ENCODE results near the gene XK.

XK gene

DNA sequence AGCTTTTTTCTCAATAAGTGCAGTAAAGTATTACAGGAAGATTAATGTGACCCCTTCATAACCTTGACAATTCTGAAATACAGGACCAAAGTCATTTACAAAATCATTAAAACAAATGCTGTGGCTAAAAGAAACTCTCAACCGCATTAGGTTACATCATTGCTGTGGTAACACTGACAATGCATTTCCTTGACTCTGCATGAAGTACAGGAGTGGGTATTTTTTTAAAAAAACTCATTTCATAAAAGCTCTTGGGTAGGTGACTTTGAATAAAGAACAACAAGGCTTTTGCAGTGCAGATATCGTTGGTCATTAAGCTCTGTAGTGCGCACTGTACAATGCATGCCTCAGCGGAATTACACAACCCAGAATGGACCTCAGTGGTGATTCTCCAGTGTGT, 23.4 kb upstream of the XK start:
- H3K4me1 Mint-ChIP-seq (ENCODE audit: low read depth): no peaks in the 10 kb centered on the region
- H3K27ac Mint-ChIP-seq: no peak overlapping the region
- H3K9me3 Mint-ChIP-seq: no peaks in the 10 kb centered on the region
- intact Hi-C loops (cut with micrococcal nuclease): no loop called here
- H3K27me3 Mint-ChIP-seq: no peaks in the 10 kb centered on the region
- H3K36me3 Mint-ChIP-seq (ENCODE audit: low read depth): no peaks in the 10 kb centered on the region
- no peak overlapping the region for H3K4me3 Mint-ChIP-seq

DNA sequence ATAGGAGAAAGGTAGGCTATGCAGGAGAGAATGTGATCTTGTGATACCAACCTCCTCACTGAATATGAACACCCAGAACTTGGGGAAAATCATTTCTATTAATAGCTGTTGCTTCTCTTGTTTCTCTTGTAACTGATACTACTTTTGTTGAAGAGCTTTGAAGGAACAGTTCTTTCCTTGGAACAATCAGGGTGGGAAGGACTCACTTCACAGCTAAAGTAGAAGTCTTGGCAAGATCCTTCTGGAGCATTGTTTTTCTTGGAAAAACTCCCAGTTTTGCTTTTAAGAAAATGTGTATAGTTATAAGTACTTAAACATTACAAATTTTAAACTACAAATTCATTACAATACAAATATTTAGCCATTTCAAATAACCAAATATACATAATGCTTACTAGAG, 19.1 kb upstream of the XK start:
- intact Hi-C loops (cut with micrococcal nuclease): no loop called here

DNA sequence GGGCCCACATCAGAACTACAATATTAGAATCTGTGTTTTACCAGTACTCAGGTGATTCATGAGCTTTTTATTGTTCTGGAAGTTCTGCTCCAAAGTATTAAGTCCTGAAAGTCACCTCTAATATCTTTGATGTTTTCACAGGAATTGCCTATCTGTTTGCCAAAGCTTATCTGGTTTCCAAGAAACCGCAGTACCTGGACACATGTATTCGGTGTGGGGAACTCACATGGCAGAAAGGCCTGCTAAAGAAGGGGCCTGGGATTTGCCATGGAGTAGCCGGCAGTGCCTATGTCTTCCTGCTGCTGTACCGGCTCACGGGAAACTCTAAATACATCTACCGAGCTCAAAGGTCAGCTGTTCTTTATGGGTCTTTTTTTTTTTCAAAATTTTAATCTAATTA, 18.4 kb upstream of the XK start:
- Mint-ChIP-seq H3K36me3 (ENCODE audit: low read depth) (no peaks in the 10 kb centered on the region), H3K4me3 (no peak overlapping the region), H3K9me3 (no peaks in the 10 kb centered on the region), H3K4me1 (ENCODE audit: low read depth) (no peaks in the 10 kb centered on the region), H3K27me3 (peaks cover 3% of the 10 kb centered on the region), H3K27ac (no peak overlapping the region)
- intact Hi-C loops (cut with micrococcal nuclease): no loop called here

More for the DNA sequence above, 19.1 kb upstream of the XK start:
- H3K4me3 Mint-ChIP-seq: no peak overlapping the region
- no peaks in the 10 kb centered on the region for H3K36me3 Mint-ChIP-seq (ENCODE audit: low read depth)
- H3K27ac Mint-ChIP-seq: no peak overlapping the region
- H3K9me3 Mint-ChIP-seq: no peaks in the 10 kb centered on the region
- peaks cover 2% of the 10 kb centered on the region for H3K27me3 Mint-ChIP-seq
- H3K4me1 Mint-ChIP-seq (ENCODE audit: low read depth): no peaks in the 10 kb centered on the region

GRCh38 chrX:37672563-37672962, 13.0 kb upstream of the XK start:
- Mint-ChIP-seq H3K9me3 (no peaks in the 10 kb centered on the region), H3K27me3 (peaks cover 3% of the 10 kb centered on the region), H3K27ac (no peak overlapping the region), H3K36me3 (ENCODE audit: low read depth) (no peaks in the 10 kb centered on the region), H3K4me1 (ENCODE audit: low read depth) (no peaks in the 10 kb centered on the region), H3K4me3 (no peak overlapping the region)
- intact Hi-C loops (cut with micrococcal nuclease): no loop called here

GRCh38 chrX:37676811-37677210, 8.8 kb upstream of the XK start:
- H3K27me3 Mint-ChIP-seq: no peaks in the 10 kb centered on the region
- H3K9me3 Mint-ChIP-seq: no peaks in the 10 kb centered on the region
- H3K36me3 Mint-ChIP-seq (ENCODE audit: low read depth): no peaks in the 10 kb centered on the region
- intact Hi-C loops (cut with micrococcal nuclease): no loop called here
- no peaks in the 10 kb centered on the region for H3K4me1 Mint-ChIP-seq (ENCODE audit: low read depth)
- no peak overlapping the region for H3K27ac Mint-ChIP-seq
- H3K4me3 Mint-ChIP-seq: no peak overlapping the region

- H3K36me3 Mint-ChIP-seq (ENCODE audit: low read depth): no peaks in the 10 kb centered on the region
- no peaks in the 10 kb centered on the region for H3K4me1 Mint-ChIP-seq (ENCODE audit: low read depth)
- H3K4me3 Mint-ChIP-seq: no peak overlapping the region
- H3K27ac Mint-ChIP-seq: no peak overlapping the region
- intact Hi-C loops (cut with micrococcal nuclease): no loop called here
- no peaks in the 10 kb centered on the region for H3K27me3 Mint-ChIP-seq
- no peaks in the 10 kb centered on the region for H3K9me3 Mint-ChIP-seq
These were observed 8.3 kb upstream of the XK start for GRCh38 chrX:37677243-37677642.

DNA sequence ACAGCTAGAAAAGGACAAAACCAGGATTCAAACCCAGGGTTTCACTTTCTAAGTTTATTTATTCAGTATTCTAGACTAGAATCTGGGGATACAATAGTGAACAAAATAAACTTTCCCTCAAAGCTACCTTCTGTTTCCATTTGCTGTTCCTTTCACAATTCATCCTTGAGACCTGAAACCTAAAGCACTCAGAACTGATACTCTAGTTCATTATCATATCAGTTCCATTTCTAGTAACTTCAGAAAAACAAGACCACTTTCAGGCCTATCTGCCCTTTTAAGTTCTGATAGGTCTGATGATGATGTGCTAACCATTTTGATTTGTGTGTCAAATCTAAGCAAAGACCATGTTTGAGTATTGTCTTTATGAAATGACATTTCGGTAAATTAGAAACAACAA, 7.8 kb upstream of the XK start:
- Mint-ChIP-seq H3K27me3 (no peaks in the 10 kb centered on the region), H3K4me3 (no peak overlapping the region), H3K27ac (no peak overlapping the region), H3K36me3 (ENCODE audit: low read depth) (no peaks in the 10 kb centered on the region), H3K9me3 (no peaks in the 10 kb centered on the region), H3K4me1 (ENCODE audit: low read depth) (no peaks in the 10 kb centered on the region)
- intact Hi-C loops (cut with micrococcal nuclease): no loop called here

DNA sequence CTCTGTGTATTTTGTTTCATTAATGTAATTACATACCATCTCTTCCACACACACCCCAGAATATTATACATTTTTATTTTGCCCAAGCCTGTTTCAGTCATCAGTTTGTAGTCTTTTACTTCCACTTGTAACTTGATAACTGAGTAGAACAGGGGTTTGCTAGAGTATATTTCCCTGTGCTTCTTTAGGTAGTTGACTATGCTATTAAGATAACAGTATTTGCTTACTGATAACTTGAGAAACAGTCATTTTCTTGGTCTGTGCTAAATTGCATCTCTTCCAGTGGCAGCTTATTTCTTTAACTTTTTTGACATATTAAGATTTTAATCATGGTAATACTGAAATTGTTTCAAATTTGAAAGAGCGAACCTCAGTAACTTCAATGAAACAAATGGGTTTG, 7.0 kb upstream of the XK start:
- no peak overlapping the region for H3K27ac Mint-ChIP-seq
- intact Hi-C loops (cut with micrococcal nuclease): no loop called here

DNA sequence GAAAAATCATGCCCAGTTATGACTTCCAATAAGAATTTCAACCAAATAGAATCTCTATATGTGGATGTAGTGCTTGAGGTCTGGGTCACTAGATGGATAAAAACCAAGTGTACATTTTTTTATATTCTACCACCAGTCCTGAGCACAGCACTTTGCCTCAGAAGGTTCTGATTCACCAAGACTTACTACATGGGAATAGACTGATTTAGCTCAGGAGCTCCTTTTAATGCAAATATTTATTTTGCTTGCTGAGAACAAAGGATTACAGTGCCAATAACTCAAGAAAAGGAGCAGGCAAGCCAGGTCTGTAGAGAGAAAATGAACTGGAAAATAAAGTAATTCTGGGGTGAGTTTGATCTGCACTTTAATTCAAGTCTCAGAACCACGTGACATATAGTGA, 6.4 kb upstream of the XK start:
- Mint-ChIP-seq H3K27me3 (no peaks in the 10 kb centered on the region), H3K27ac (no peak overlapping the region)

More for the DNA sequence above, 7.0 kb upstream of the XK start:
- H3K27me3 Mint-ChIP-seq: no peaks in the 10 kb centered on the region
- H3K4me1 Mint-ChIP-seq (ENCODE audit: low read depth): no peaks in the 10 kb centered on the region
- H3K36me3 Mint-ChIP-seq (ENCODE audit: low read depth): no peaks in the 10 kb centered on the region
- H3K9me3 Mint-ChIP-seq: no peaks in the 10 kb centered on the region
- H3K4me3 Mint-ChIP-seq: no peak overlapping the region

DNA sequence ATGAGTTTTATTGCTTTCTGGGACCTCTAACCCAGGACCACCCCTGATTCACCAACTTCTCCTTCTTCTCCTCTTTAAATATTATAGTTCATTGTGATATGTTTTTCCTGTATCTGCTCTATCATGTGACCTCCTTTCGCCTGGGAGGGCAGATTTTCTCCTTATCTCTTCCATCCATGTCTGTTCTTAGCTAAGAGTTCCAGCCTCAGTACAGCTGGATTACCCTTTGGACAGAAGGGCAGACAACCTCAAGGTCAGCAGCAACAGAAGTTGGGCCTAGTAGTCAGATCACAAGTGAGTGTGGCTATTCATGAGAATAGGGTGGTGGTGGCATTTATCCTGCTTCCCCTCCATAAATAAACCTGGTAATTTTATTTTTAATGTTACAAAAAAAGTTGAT, 5.7 kb upstream of the XK start:
- Mint-ChIP-seq H3K4me3 (no peak overlapping the region), H3K4me1 (ENCODE audit: low read depth) (no peaks in the 10 kb centered on the region), H3K36me3 (ENCODE audit: low read depth) (no peaks in the 10 kb centered on the region), H3K27ac (no peak overlapping the region), H3K27me3 (no peaks in the 10 kb centered on the region), H3K9me3 (no peaks in the 10 kb centered on the region)
- intact Hi-C loops (cut with micrococcal nuclease): no loop called here

More for the DNA sequence above, 6.4 kb upstream of the XK start:
- Mint-ChIP-seq H3K36me3 (ENCODE audit: low read depth) (no peaks in the 10 kb centered on the region), H3K4me1 (ENCODE audit: low read depth) (no peaks in the 10 kb centered on the region), H3K4me3 (no peak overlapping the region), H3K9me3 (no peaks in the 10 kb centered on the region)
- intact Hi-C loops (cut with micrococcal nuclease): no loop called here

DNA sequence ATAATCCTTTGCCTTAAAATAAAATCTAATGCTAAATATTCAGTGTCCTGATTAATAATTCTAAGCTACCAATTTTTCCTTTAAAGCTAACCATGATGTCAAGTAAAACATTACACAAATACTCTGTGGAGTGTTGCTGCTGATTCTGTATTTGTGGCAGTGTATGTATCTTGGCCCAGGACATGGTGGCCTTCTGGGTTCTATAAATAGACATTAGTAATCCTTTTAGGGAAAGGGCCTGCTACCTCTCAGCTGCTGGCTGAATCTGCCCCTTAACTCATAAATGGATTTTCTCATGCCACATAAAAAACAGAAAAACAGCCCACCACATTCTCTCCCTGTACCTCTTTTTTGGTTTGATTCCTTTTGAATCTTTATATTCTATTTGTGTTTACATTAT, 1.2 kb upstream of the XK start:
- intact Hi-C loops (cut with micrococcal nuclease): no loop called here
- H3K36me3 Mint-ChIP-seq (ENCODE audit: low read depth): no peaks in the 10 kb centered on the region
- H3K27ac Mint-ChIP-seq: no peak overlapping the region
- peaks cover 5% of the 10 kb centered on the region for H3K4me1 Mint-ChIP-seq (ENCODE audit: low read depth)
- H3K27me3 Mint-ChIP-seq: peaks cover 15% of the 10 kb centered on the region
- H3K9me3 Mint-ChIP-seq: no peaks in the 10 kb centered on the region
- H3K4me3 Mint-ChIP-seq: no peak overlapping the region

DNA sequence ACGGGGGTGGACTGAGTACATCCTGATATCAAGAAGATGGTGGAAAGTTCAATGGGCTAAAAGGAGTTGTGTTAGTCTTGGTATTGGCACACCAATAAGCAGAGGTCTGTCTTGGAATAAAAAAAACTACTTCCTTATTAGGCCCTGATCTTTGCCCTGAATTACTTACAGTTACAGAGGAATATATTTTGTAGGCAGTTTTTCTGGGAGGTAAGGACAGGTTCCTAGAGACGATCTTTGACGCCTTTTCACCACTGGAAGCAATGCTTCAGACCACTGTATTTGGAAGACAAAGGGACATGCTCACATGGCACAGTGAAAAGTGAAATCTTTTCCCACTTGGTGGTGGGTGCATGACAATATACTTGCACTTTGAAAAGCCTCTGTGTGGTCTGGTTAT, 618 bp upstream of the XK start:
- H3K27me3 Mint-ChIP-seq: peaks cover 15% of the 10 kb centered on the region
- no peaks in the 10 kb centered on the region for H3K36me3 Mint-ChIP-seq (ENCODE audit: low read depth)
- no peak overlapping the region for H3K4me3 Mint-ChIP-seq
- H3K27ac Mint-ChIP-seq: no peak overlapping the region
- intact Hi-C loops (cut with micrococcal nuclease): no loop called here
- peaks cover 5% of the 10 kb centered on the region for H3K4me1 Mint-ChIP-seq (ENCODE audit: low read depth)
- no peaks in the 10 kb centered on the region for H3K9me3 Mint-ChIP-seq

DNA sequence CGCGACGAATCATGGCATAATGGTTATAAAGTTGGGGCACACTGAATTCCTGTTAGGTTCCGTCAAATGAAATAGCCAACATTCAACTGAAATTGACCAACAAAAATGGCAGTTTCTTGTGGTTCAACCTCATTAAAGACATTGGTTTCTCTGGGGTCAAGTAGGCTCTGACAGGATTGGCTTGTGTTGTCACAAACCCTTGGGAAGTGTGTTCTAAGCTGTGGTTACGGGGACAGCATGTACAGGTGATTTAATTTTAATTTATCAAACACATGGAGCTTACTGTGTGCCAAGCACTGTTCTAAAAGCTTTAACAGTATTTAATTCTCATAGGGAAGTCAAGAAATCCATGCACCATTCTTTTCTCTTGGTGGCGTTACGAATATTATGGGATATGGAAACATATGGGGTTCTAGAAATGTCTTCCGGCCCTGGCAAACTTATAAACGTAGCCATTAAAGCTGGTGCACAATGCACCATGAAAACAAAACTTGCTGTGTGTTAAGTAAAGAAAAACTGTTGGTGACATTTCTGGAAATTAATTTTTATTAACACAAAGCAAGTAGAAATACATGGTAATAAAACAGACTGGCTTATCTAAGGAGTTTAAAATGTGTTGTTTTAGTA, 891 bp downstream of the XK start:
- intact Hi-C loops (cut with micrococcal nuclease): no loop called here
- Mint-ChIP-seq H3K9me3 (no peaks in the 10 kb centered on the region), H3K4me1 (ENCODE audit: low read depth) (peaks cover 5% of the 10 kb centered on the region), H3K36me3 (ENCODE audit: low read depth) (no peaks in the 10 kb centered on the region), H3K27me3 (peaks cover 15% of the 10 kb centered on the region), H3K27ac (no peak overlapping the region), H3K4me3 (peak overlapping the region; percentile 71)

- Mint-ChIP-seq H3K27me3 (peaks cover 15% of the 10 kb centered on the region), H3K4me3 (no peak overlapping the region), H3K4me1 (ENCODE audit: low read depth) (peaks cover 5% of the 10 kb centered on the region), H3K27ac (no peak overlapping the region), H3K36me3 (ENCODE audit: low read depth) (no peaks in the 10 kb centered on the region), H3K9me3 (no peaks in the 10 kb centered on the region)
- intact Hi-C loops (cut with micrococcal nuclease): no loop called here
These were observed 1.4 kb downstream of the XK start for GRCh38 chrX:37686996-37687395.

DNA sequence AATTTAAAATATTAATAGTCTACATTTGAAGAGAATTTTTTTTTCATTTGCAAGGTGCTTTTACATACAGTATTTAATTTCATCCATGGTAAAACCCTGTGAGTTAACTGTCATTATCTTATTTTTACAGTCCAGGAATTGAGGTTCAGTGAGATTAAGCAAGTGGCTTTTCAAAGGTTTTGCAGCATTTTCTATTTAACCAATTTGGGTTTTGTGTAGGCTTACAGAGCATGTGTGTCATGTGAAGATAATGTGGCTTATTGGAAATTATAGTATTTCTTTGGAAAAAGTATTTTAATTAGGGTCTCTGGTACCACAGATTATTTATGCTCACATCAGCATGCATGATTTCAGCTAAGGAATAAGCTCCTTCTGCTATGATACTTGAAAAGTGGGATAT, 4.5 kb downstream of the XK start:
- no peaks in the 10 kb centered on the region for H3K36me3 Mint-ChIP-seq (ENCODE audit: low read depth)
- intact Hi-C loops (cut with micrococcal nuclease): no loop called here
- H3K27ac Mint-ChIP-seq: no peak overlapping the region
- H3K27me3 Mint-ChIP-seq: peaks cover 15% of the 10 kb centered on the region
- peaks cover 5% of the 10 kb centered on the region for H3K4me1 Mint-ChIP-seq (ENCODE audit: low read depth)
- H3K9me3 Mint-ChIP-seq: no peaks in the 10 kb centered on the region
- H3K4me3 Mint-ChIP-seq: no peak overlapping the region

All from dendritic cell treated with granulocyte-macrophage colony-stimulating factor and Interleukin-4, amounts not matched to agents 40 ng/mL and 50 ng/mL, for 4 days (primary cell).